ENCODE results near the gene AKTIP.

Gene AKTIP

DNA sequence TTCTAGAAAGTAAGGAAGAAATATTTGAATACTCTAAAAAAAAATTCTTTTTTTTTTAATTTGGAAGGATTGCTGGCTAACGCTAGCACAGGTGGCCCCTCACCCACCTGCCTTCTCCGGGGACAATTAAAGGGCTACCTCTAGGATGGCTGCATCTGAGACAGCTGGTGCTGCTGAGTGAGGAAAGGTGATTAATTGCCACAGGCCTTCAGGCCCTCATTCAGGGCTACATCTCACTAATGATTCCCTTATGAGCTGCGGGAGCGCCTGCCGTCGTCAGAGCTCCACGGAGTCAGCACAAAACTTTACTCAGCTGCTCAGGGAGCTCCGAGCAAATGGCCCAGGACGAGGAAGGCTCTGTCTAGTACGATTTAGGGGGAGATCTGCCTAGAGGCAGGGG lies 27.0 kb upstream of the AKTIP start:
- no peak for TF ChIP-seq TAF1 (IDR thresholded peaks at IDR 0.05; ENCODE audit: borderline replicate concordance, insufficient read depth, low read length)
- no peak for TF ChIP-seq SIN3A (IDR thresholded peaks at IDR 0.05; ENCODE audit: borderline replicate concordance, insufficient read depth, low read length)

DNA sequence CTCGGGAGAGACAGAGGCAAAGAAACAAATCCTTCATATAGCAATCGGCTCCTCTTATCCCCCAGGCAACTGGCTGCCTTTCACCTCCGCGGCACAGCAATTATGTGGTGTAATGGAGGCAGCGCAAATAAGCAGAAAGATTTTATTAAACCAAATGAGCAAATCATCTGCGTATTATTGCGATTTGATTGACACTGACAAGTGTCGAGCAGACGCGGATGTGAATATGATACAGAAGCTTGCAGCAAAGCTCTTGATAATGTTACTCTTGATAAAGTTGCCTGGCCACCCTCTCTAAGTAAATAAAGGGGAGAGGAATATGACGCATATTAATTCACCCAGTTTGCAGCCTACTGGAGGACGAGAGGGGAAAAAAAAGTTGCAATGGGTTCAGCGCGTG lies 26.5 kb upstream of the AKTIP start:
- TF ChIP-seq, protein P1, sequence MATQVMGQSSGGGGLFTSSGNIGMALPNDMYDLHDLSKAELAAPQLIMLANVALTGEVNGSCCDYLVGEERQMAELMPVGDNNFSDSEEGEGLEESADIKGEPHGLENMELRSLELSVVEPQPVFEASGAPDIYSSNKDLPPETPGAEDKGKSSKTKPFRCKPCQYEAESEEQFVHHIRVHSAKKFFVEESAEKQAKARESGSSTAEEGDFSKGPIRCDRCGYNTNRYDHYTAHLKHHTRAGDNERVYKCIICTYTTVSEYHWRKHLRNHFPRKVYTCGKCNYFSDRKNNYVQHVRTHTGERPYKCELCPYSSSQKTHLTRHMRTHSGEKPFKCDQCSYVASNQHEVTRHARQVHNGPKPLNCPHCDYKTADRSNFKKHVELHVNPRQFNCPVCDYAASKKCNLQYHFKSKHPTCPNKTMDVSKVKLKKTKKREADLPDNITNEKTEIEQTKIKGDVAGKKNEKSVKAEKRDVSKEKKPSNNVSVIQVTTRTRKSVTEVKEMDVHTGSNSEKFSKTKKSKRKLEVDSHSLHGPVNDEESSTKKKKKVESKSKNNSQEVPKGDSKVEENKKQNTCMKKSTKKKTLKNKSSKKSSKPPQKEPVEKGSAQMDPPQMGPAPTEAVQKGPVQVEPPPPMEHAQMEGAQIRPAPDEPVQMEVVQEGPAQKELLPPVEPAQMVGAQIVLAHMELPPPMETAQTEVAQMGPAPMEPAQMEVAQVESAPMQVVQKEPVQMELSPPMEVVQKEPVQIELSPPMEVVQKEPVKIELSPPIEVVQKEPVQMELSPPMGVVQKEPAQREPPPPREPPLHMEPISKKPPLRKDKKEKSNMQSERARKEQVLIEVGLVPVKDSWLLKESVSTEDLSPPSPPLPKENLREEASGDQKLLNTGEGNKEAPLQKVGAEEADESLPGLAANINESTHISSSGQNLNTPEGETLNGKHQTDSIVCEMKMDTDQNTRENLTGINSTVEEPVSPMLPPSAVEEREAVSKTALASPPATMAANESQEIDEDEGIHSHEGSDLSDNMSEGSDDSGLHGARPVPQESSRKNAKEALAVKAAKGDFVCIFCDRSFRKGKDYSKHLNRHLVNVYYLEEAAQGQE (IDR thresholded peaks at IDR 0.05; ENCODE audit: insufficient read depth in 1 of 2, low read depth in 2 of 2, low read length in 2 of 2): no peak
- TF ChIP-seq TAF1 (IDR thresholded peaks at IDR 0.05; ENCODE audit: borderline replicate concordance, insufficient read depth, low read length) (no peak), POLR2AphosphoS5 (IDR thresholded peaks at IDR 0.05; ENCODE audit: low read depth, low read length) (no peak), SIN3A (IDR thresholded peaks at IDR 0.05; ENCODE audit: borderline replicate concordance, insufficient read depth, low read length) (no peak)

DNA sequence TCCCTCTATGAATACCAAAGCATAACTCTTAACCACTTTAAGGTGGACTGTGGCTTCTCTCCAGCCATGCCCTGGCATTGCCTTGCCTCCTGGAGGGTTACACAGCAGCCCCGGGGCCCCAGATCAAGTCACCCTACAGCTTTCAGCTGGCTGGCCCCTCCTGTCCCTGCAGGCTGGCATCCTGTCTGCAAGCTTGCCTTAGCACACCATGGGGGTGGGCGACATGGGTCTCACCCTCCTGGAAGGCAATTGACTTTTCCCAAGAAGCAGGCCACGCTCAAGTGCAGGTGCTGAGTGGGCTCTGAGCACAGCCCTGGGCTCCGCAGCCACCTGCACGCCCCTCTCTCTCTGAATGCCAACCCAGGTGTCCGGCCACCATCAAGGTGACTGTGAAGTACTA lies 25.8 kb upstream of the AKTIP start:
- no peak for TF ChIP-seq POLR2AphosphoS5 (IDR thresholded peaks at IDR 0.05; ENCODE audit: low read depth, low read length)
- no peak for TF ChIP-seq TAF1 (IDR thresholded peaks at IDR 0.05; ENCODE audit: borderline replicate concordance, insufficient read depth, low read length)
- TF ChIP-seq, protein P1 (IDR thresholded peaks at IDR 0.05; ENCODE audit: insufficient read depth in 1 of 2, low read depth in 2 of 2, low read length in 2 of 2): no peak
- no peak for TF ChIP-seq FOXP2 (optimal IDR thresholded peaks at IDR 0.05; ENCODE audit: borderline replicate concordance, extremely low read depth, extremely low read length, insufficient read depth)
- no peak for TF ChIP-seq SIN3A (IDR thresholded peaks at IDR 0.05; ENCODE audit: borderline replicate concordance, insufficient read depth, low read length)

DNA sequence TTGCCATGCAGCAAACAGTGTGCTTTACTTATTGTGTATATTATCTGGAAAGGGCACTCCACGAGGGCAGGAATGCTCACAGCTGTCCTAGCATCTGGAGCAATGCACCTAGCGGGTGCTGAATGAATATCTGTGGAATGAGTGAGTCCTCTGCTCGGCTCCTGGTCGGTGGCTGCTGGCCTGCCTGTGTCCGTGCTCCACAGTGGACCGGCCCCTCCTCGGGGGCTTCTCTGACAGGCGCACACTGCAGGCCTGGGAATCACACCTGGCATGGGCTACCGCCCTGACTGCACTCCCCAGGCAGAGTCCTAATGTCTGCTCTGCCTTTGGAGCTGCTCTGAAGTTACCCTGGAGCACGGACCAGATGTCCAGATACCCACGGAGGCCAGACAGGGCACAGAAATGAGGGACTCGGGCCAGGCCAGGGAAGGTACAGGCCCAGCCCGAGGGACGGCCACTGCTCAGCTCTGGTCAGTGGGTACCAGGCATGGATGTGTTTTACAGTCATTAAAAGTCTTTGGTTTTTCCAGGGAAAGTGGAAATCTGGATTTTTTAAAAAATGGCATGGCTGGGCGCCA lies 21.1 kb upstream of the AKTIP start:
- TF ChIP-seq FOXP2 (optimal IDR thresholded peaks at IDR 0.05; ENCODE audit: borderline replicate concordance, extremely low read depth, extremely low read length, insufficient read depth): no peak
- TF ChIP-seq TAF1 (IDR thresholded peaks at IDR 0.05; ENCODE audit: borderline replicate concordance, insufficient read depth, low read length): no peak
- TF ChIP-seq SIN3A (IDR thresholded peaks at IDR 0.05; ENCODE audit: borderline replicate concordance, insufficient read depth, low read length): no peak
- TF ChIP-seq, protein P1 (IDR thresholded peaks at IDR 0.05; ENCODE audit: insufficient read depth in 1 of 2, low read depth in 2 of 2, low read length in 2 of 2): no peak

DNA sequence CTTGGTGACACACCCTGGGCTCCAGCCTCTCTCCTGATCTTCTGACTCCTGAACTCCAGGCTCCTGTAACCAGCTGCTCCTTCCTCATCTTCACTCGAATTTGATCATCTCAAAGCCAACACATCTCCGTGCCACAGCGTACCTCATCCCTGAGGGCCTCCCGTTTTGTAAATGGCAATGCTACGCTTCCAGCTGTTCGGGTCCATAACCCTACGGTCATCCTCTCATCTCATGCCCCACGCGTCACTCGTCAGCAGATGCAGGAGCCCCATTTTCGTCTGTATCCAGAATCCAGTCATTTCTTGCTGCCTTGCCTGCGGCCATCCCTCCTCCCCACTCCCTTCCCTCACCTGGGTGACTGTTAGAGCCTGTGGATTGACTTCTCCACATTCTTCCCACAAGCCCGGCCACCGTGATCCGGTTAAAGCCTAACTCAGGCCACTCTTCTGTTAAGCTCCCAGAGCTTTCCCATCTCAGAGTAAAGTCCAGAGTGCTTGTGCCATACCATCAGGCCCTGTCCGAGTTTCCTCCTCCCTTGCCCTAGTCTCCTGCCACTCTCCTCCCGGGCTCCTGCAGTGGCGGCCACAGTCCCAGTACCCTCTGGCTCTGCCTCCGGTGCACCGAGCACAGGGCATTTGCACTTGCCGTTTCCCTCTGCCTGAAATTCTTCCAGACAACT lies 20.3 kb upstream of the AKTIP start:
- TF ChIP-seq SIN3A (IDR thresholded peaks at IDR 0.05; ENCODE audit: borderline replicate concordance, insufficient read depth, low read length): no peak
- TF ChIP-seq POLR2AphosphoS5 (IDR thresholded peaks at IDR 0.05; ENCODE audit: low read depth, low read length): no peak
- no peak for TF ChIP-seq TAF1 (IDR thresholded peaks at IDR 0.05; ENCODE audit: borderline replicate concordance, insufficient read depth, low read length)
- no peak for TF ChIP-seq FOXP2 (optimal IDR thresholded peaks at IDR 0.05; ENCODE audit: borderline replicate concordance, extremely low read depth, extremely low read length, insufficient read depth)
- TF ChIP-seq, protein P1 (IDR thresholded peaks at IDR 0.05; ENCODE audit: insufficient read depth in 1 of 2, low read depth in 2 of 2, low read length in 2 of 2): no peak

Data from PFSK-1 (cell line).